Measurements from ENCODE around the gene AMPH.

GRCh38 chr7:38546763-38547162 lies 84.4 kb downstream of the AMPH start:
- TF ChIP-seq, protein P1, sequence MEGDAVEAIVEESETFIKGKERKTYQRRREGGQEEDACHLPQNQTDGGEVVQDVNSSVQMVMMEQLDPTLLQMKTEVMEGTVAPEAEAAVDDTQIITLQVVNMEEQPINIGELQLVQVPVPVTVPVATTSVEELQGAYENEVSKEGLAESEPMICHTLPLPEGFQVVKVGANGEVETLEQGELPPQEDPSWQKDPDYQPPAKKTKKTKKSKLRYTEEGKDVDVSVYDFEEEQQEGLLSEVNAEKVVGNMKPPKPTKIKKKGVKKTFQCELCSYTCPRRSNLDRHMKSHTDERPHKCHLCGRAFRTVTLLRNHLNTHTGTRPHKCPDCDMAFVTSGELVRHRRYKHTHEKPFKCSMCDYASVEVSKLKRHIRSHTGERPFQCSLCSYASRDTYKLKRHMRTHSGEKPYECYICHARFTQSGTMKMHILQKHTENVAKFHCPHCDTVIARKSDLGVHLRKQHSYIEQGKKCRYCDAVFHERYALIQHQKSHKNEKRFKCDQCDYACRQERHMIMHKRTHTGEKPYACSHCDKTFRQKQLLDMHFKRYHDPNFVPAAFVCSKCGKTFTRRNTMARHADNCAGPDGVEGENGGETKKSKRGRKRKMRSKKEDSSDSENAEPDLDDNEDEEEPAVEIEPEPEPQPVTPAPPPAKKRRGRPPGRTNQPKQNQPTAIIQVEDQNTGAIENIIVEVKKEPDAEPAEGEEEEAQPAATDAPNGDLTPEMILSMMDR (IDR thresholded peaks at IDR 0.05; ENCODE audit: insufficient read depth, low read length, poor library complexity, severe bottlenecking): no peak
- no peak for TF ChIP-seq EZH2phosphoT487 (conservative IDR thresholded peaks at IDR 0.05; ENCODE audit: low read length)

Data from SU-DHL-6 (cell line).